Duodenal mucosa (tissue), 2 donors: ENCODE data around the gene NBL1.

ENCODE experiments used
- H3K27ac ChIP-seq: one replicate; pipeline ENCODE4 v1.7.0; 2013; ENCODE audit warnings: low read depth, low read length
- H3K27me3 ChIP-seq, 2 donors: one replicate each; pipeline ENCODE4 v1.7.0; 2013; ENCODE audit warnings: low read length in 2 of 2, control low read depth in 1 of 2; ENCODE audit not compliant: insufficient read depth in 2 of 2, control insufficient read depth in 1 of 2
- H3K36me3 ChIP-seq, 2 donors: one replicate each; pipeline ENCODE4 v1.7.0; 2013; ENCODE audit warnings: low read length in 2 of 2, control low read depth in 1 of 2; ENCODE audit not compliant: insufficient read depth in 2 of 2, control insufficient read depth in 1 of 2
- H3K4me1 ChIP-seq, 2 donors: one replicate each; pipeline ENCODE4 v1.7.0; 2013; ENCODE audit warnings: low read length in 2 of 2, control low read depth in 1 of 2; ENCODE audit not compliant: insufficient read depth in 2 of 2, control insufficient read depth in 1 of 2
- H3K4me3 ChIP-seq, 2 donors: one replicate each; pipeline ENCODE4 v1.7.0; 2013; ENCODE audit warnings: low read length in 2 of 2, low read depth in 1 of 2
- H3K9ac ChIP-seq, 2 donors: one replicate each; pipeline ENCODE4 v1.7.0; 2013; ENCODE audit warnings: low read length in 2 of 2, low read depth in 1 of 2
- H3K9me3 ChIP-seq, 2 donors: one replicate each; pipeline ENCODE4 v1.7.0; 2013; ENCODE audit warnings: low read length in 2 of 2, control low read depth in 1 of 2; ENCODE audit not compliant: control insufficient read depth in 1 of 2

The NBL1 gene

GRCh38 chr1:19643602-19644394 is at the start of gene NBL1:
Gene NBL1, plus strand, starts transcription at chr1:19644311. Its CDS starts 10,720 bp downstream, at chr1:19655031.
- H3K27me3 ChIP-seq, result no peaks in the 10 kb centered on the region
- H3K36me3 ChIP-seq, result no peaks in the 10 kb centered on the region
- peak within 1 kb of the TSS; percentile 92 to 93 for H3K4me3 ChIP-seq
- H3K27ac ChIP-seq, result peak within 1 kb of the TSS; percentile 93
- peaks cover 54 to 56% of the 10 kb centered on the region in 2 donors for H3K4me1 ChIP-seq
- H3K9ac ChIP-seq, result peak within 1 kb of the TSS; percentile 97 to 98
- no peaks in the 10 kb centered on the region for H3K9me3 ChIP-seq

GRCh38 chr1:19596065-19596713 is 47.9 kb upstream of the NBL1 start:
- Histone ChIP-seq H3K4me1 (peaks cover 39 to 42% of the 10 kb centered on the region in 2 donors), H3K27ac (peak overlapping the region; percentile 86), H3K27me3 (no peaks in the 10 kb centered on the region), H3K36me3 (peaks cover 0 to 7% of the 10 kb centered on the region in 2 donors), H3K9me3 (no peaks in the 10 kb centered on the region), H3K4me3 (peak overlapping the region; percentile 72 to 80), H3K9ac (peak overlapping the region; percentile 79 to 96)

- no peaks in the 10 kb centered on the region for H3K9me3 ChIP-seq
- no peaks in the 10 kb centered on the region for H3K27me3 ChIP-seq
- peaks cover 0 to 7% of the 10 kb centered on the region in 2 donors for H3K36me3 ChIP-seq
- peak overlapping the region; percentile 86 for H3K27ac ChIP-seq
- H3K9ac ChIP-seq, result peak overlapping the region; percentile 80 to 96
- peaks cover 39 to 40% of the 10 kb centered on the region in 2 donors for H3K4me1 ChIP-seq
- peak overlapping the region; percentile 72 to 80 for H3K4me3 ChIP-seq
Measured at GRCh38 chr1:19596714-19597495, 47.2 kb upstream of the NBL1 start.

GRCh38 chr1:19597496-19598309 is 46.4 kb upstream of the NBL1 start:
- Histone ChIP-seq H3K27me3 (no peaks in the 10 kb centered on the region), H3K4me3 (peak overlapping the region; percentile 72 to 80), H3K36me3 (peaks cover 0 to 10% of the 10 kb centered on the region in 2 donors), H3K27ac (peak overlapping the region; percentile 86), H3K9ac (peak overlapping the region; percentile 80 to 96), H3K4me1 (peaks cover 32 to 37% of the 10 kb centered on the region in 2 donors), H3K9me3 (no peaks in the 10 kb centered on the region)

GRCh38 chr1:19599810-19600209 is 44.3 kb upstream of the NBL1 start:
- Histone ChIP-seq H3K36me3 (peaks cover 0 to 18% of the 10 kb centered on the region in 2 donors), H3K4me1 (peaks cover 29 to 32% of the 10 kb centered on the region in 2 donors), H3K4me3 (no peak overlapping the region), H3K27ac (no peak overlapping the region), H3K9ac (no peak overlapping the region), H3K27me3 (no peaks in the 10 kb centered on the region), H3K9me3 (no peaks in the 10 kb centered on the region)

GRCh38 chr1:19602486-19602885 is 41.6 kb upstream of the NBL1 start:
- H3K4me1 ChIP-seq, result peaks cover 27 to 46% of the 10 kb centered on the region in 2 donors
- no peaks in the 10 kb centered on the region for H3K27me3 ChIP-seq
- no peak overlapping the region for H3K27ac ChIP-seq
- H3K36me3 ChIP-seq, result peaks cover 0 to 18% of the 10 kb centered on the region in 2 donors
- H3K4me3 ChIP-seq, result no peak overlapping the region
- H3K9me3 ChIP-seq, result no peaks in the 10 kb centered on the region
- H3K9ac ChIP-seq, result no peak overlapping the region

GRCh38 chr1:19605967-19606366 is 38.1 kb upstream of the NBL1 start:
- Histone ChIP-seq H3K27ac (no peak overlapping the region), H3K9ac (no peak overlapping the region), H3K9me3 (no peaks in the 10 kb centered on the region), H3K4me1 (peaks cover 13 to 33% of the 10 kb centered on the region in 2 donors), H3K36me3 (peaks cover 0 to 15% of the 10 kb centered on the region in 2 donors), H3K27me3 (no peaks in the 10 kb centered on the region), H3K4me3 (no peak overlapping the region)

- Histone ChIP-seq H3K4me3 (no peak overlapping the region), H3K27ac (no peak overlapping the region), H3K9ac (no peak overlapping the region), H3K36me3 (peaks cover 0 to 15% of the 10 kb centered on the region in 2 donors), H3K4me1 (peaks cover 12 to 29% of the 10 kb centered on the region in 2 donors), H3K27me3 (no peaks in the 10 kb centered on the region), H3K9me3 (no peaks in the 10 kb centered on the region)
Measured at GRCh38 chr1:19606817-19607642, 37.1 kb upstream of the NBL1 start.

GRCh38 chr1:19608232-19608631 is 35.9 kb upstream of the NBL1 start:
- no peaks in the 10 kb centered on the region for H3K9me3 ChIP-seq
- H3K4me3 ChIP-seq, result no peak overlapping the region
- no peaks in the 10 kb centered on the region for H3K27me3 ChIP-seq
- H3K9ac ChIP-seq, result no peak overlapping the region
- H3K4me1 ChIP-seq, result peaks cover 21 to 38% of the 10 kb centered on the region in 2 donors
- peaks cover 0 to 7% of the 10 kb centered on the region in 2 donors for H3K36me3 ChIP-seq
- no peak overlapping the region for H3K27ac ChIP-seq
